Epidermal melanocyte (primary cell): ENCODE data around the gene NUDT19.
A peak's percentile ranks its signal among the peaks of the same experiment; 100 is the strongest.
"Not testable (repeated sequence)": the region's sequence is repeated elsewhere in the genome, so short reads cannot be mapped to it uniquely, and the experiment has no call there.

Experiments used
- DNase-seq: peaks from one replicate; pipeline ENCODE4 v3.0.0; 2011; ENCODE audit warnings: low spot score; ENCODE audit not compliant: insufficient read length

The NUDT19 gene

DNA sequence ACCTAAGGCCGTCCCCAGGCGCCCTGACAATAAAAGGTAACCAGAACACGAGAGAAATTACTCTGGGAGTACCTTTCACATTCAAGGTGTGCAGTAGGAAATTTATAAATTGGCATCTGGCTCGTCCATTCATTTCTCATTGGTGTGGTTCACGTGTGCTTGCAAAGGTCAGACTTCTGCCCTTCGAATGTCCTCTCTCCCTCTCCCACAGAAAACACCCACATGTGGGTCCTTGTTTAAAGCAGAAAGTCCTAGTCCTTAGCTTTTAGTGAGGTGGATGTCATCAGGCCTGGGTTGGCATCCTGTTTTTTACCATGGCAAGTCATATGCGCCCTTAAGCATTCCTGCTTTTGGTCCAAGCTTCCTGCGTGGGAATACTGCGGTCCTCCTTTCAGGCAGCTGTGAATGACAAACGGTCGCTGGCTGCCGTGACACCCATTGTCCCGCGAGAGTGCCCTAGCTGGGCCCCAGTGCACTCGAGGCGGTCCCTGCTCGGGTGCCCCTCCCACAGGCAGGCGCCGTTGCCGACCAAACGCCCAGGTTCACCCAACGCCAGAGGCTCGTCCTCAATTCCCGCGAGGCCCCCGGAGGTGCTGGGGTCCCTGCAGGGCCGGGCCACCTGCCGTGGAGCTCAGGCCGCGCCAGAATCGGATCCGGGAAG, at the start of gene NUDT19:
Gene NUDT19 (plus strand): TSS at position 531 of the 661 bp plus-strand sequence. CDS start 140 bp downstream, outside the sequence.
- DNase-seq = peak; percentile 77

DNA sequence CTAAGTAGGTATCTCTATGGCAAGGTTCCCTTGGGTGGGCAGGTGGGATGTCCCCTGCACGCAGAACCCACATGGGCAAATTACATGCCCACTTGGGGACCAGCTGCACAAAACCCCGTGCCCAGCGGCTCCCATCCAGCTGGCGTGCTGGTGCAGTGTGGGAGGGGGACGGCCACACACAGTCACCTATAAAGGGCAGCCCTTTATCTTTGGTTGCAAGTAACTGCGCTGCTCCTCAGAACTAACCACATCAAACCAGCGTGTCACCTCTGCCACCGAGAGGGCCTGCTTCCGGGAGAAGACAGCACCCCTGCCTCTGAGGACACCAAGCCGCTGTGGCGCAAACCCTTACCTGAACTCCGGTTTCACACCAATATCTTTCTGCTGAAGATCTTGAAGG, 48.9 kb upstream of the NUDT19 start:
- no peak for DNase-seq

DNA sequence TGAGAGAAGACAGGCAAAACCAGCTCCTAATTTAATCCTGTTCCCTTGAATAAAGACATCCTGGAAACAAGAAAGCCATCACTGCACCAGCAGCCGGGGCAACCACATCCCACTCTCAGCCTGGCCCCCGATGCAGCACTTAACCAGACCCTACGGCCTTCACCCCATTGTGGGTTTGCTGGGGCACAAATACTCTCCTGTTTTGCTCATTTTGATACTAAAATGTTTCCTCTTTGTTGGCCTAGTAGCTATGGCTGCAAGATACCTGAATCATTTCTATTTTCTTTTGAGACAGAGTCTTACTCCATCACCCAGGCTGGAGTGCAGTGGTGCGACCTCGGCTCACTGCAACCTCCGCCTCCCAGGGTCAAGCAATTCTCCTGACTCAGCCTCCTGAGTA, 45.1 kb upstream of the NUDT19 start:
- DNase-seq = no peak

DNA sequence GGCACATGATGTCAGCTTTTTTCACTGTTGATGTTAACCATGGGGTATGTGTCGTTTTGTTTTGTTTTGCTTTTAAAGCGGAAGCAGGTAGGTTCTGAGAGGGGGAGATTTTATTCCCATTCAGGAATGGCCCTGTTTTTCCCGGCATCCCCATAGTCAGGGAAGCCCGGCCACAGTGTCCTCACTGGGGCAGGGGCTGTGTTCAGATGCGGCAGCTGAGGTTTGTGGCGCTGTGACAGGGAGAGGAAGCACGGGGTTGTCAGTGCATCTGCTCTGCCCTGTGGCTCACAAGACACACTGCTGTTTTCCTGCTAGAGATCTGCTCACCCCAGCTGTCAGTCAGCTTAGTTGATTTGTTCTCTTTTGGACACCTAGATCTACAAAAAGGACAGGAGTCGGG, 44.3 kb upstream of the NUDT19 start:
- DNase-seq = no peak

DNA sequence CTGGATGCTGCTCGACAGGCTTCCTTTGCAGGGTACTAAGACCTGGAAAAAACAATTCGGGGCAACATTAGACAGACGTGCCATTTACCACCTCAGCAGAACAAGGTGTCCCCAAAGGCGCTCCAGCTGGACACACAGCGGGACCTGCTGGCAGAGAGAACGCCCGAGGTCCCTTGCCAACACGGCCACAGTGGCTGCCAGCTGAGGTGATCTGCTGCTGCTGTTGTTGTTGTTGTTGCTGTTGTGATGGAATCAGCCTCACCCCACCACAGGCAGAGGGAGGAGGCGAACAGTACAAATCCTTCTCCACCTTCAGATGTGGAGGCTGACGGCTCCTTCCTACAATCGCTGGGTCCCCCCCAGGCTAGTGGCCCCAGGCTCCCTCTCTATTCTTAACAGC, 41.9 kb upstream of the NUDT19 start:
- no peak for DNase-seq

DNA sequence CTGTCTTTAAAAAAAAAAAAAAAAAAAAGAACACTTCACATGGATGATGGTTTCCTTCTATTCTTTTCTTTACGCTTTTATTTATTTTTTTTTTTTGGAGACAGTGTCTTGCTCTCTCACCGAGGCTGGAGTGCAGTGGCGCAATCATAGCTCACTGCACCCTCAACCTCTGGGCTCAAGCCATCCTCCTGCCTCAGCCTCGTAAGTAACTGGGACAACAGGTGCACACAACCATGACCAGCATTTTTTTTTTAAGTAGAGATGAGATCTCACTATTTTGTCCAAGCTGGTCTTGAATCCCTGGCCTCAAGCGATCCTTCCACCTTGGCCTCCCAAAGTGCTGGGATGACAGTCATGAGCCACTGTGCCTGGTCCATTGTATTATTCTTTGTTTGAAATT, 41.0 kb upstream of the NUDT19 start:
- DNase-seq = no peak

DNA sequence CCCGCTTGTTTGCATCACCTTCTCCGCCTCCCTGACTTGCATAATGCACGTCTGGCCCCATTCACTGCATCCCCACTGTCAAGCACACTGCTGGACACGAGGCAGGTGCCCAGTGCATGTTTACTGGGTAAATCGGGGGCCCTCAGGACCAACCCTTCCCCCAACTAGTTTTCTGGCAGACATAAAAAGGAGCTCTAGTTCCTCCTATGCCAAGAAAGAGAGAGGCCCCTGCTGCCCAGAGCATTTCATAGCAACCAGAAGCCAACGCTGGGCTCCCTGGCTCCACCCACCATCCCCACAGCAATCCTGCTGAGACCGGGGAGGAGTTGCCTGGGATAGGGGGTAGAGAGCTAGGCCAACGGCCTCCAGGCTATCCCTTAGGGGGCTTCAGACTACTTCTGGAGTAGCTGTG, 39.9 kb upstream of the NUDT19 start:
- no peak for DNase-seq

DNA sequence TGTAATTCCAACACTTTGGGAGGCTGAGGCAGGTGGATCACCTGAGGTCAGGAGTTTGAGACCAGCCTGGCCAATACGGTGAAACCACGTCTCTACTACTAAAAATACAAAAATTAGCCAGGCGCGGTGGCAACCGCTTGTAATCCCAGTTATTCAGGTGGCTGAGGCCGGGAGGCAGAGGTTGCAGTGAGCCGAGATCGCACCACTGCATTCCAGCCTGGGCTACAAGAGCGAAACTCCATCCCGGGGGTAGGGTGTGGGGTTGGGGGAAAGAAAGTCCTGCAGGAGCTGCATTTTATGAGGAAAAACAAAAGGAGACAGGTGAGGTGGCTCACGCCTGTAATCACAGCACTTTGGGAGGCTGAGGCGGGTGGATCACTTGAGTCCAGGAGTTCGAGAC, 39.3 kb upstream of the NUDT19 start:
- not testable (repeated sequence) for DNase-seq

DNA sequence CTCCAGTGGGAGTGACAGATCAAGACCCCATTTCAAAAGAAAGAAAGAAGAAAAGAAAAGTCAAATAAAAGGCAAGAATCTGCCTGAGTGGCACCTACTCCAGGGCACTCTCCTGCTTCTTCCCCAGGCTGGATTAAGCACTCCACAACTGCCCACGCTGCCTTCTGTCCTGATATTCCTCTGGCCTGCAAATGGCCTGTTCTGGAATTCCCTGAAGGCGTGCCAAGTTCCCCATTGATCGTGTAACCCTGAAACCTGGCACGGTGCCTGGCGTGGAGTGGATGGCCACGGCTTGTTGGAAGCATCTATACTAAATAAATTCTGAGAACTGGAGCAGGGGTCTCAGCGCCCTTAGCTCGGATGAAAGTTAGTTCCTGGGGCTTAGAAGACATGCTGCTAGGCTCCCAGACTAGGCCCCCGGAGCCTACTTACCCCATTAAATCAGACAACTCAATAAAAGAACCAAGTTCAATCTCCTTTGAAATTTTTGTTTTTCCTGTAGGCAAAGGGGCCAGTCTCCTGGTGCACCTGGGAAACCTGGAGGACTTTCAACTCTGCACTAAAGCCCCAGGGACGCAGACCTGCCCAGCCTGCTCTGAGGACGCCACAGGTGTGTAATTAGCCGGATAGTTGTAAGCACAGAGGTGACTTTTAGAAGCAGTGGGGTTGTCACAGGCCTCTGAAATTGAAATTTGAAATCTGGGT, 38.6 kb upstream of the NUDT19 start:
- no peak for DNase-seq

DNA sequence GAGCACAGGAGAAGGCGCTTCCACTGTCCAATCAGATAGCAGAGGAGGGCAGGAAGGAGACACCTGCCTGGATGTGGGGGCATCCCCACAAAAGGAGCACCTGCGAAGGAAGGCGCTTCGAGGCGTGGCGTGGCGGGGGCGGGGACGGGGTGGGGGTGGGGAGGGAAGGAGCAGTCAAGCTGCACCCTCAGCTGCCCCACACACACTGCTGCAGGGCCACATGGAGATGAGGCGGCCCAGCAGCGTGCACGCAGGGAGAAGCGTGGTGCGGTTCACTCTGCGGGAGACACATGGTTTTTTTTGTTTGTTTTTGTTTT, 38.1 kb upstream of the NUDT19 start:
- DNase-seq = no peak

DNA sequence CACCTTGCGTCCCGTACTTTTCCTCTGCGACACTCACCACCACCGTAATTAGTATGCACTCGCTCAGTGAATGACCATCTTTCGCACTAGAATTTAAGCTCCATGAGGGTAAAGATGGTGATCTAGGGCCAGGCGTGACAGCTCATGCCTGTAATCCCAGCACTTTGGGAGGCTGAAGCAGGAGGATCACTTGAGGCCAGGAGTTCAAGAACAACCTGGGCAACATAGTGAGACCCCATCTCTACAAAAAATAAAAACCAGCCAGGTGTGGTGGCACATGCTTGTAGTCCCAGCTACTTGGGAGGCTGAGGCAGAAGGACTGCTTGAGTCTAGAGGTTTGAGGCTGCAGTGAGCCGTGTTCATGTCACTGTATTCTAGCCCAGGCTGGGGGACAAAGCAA, 35.2 kb upstream of the NUDT19 start:
- DNase-seq = not testable (repeated sequence)

DNA sequence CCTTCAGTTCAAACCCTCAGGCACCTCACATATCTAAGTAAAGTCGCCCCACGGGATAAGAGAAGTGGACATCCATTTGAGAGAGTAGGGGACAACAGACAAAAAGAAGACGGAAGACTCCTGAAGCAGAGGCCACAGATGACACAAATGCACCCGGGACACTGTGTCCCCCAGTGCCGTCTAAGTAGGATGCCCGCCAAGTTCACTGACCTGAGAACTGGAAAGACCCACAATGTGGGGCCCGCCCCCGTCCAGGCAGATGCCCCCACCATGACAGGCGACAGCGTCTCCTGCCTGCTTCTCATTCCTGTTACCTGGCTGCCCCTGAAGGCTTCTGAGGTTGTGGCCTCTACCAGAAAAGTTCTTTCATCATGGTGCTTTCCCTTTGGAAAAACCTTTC, 33.5 kb upstream of the NUDT19 start:
- DNase-seq = no peak

DNA sequence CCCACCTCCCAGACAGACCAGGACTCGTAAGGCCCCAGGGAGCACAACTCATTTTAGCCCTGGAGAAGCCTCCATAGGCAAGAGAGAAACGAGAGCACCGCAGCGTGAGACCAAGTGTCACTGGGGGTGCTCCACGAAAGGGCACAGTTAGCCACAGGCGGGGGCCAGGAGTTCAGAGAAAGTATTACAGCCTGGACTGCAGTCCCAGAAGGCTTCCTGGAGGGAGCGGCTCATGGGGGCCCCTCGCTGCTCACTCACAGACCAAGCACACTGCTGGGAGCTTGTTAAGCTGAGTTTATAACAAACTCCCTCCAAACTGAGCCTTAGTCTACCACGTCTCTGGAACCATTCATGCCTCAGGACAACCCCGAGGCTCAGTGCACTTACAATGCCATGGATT, 33.1 kb upstream of the NUDT19 start:
- DNase-seq = no peak

DNA sequence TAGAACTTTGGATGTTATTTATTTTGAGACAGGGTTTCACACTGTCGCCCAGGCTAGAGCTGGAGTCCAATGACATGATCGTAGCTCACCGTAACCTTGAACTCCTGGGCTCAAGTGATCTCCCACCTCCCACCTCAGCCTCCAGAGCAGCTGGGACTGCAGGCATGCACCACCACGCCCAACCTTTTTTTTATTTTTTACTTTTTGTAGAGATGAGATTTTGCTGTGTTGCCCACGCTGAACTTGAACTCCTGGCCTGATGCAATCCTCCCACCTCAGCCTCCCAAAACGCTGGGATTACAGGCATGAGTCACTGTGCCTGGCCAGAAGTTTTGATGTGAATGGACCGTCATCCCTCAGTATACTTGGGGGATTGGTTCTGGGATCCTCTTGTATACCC, 30.3 kb upstream of the NUDT19 start:
- DNase-seq = no peak

DNA sequence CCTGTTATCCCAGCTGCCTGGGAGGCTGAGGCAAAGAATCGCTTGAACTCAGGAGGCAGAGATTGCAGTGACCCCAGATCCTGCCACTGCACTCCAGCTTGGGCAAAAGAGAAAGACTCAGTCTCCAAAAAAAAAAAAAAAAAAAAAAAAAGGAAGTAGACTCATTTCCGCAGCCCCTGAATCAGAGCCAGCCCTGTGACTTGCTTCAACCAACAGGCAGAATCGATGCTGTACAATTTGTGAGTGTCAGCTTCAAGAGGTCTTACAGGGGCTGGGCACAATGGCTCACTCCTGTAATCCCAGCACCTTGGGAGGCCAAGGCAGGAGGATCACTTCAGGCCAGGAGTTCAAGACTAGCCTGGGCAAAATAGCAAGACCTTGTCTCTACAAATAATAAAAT, 29.4 kb upstream of the NUDT19 start:
- DNase-seq = no peak

DNA sequence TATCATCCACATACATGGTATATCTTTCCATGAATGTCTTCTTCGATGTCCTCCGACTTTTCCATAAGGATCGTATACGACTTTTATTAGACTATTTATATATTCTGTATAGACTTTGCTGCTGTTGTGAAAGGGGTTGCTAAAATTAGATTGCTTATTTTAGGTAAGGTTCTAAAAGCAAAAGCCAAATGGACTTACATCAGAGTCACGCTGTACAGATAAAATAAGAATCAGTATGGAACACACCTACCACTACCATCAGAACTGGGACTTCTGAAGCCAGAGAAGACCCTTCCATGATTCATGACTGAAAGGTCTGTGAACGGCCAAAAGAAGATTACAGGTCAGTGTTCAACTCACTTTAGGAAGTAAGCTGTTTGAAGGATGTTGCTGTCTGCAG, 25.5 kb upstream of the NUDT19 start:
- no peak for DNase-seq

DNA sequence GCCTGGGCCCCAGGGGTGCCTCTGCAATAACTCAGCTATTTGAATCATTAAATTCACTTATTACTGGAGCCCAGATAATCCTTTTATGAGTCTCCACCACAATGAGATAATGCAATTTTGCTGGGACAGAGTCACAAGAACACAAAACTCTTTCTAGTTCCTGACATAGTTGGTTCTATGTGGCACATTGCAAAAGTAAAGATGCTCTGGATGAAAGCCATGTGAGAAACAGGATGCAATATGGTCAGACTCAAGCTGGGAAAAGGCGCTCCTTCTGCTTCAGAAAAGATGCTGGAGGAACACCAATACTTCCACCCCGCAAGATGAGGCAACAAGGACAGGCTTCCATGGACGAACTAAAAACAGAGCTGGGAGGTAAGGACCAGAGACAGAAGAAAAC, 22.3 kb upstream of the NUDT19 start:
- no peak for DNase-seq

DNA sequence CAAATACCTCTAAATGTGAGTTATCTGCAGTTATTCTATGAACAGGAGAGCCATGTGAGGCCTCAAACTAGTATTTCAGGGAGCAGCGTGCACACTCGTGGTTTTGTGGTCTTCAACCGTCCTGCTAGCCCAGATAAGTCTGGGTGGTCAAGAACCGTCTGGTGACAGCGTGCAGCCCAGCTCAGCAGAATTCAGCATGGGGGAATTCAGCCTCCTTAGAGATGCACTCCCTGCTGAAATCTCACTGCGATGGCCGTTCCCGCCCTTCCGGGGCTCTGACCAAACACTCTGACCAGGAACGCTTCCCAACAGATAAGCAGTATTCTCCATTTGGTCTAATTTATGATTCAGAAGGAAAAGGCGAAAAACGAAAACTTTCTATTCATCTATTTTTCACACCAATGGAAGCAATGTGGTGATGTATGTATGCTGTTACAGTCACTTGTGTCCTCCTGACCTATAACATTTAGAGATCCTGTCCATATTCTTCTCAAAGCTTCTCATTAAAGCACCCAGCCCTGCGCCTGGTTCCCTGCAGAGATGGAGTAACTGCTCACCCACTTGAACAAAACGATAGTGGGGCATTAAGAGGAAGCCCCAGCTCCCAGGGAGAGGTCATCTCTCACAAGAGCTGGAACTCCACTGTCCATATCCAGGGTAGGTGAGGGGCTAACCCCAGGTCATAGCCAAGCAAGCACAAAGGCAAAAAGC, 19.6 kb upstream of the NUDT19 start:
- DNase-seq = no peak

DNA sequence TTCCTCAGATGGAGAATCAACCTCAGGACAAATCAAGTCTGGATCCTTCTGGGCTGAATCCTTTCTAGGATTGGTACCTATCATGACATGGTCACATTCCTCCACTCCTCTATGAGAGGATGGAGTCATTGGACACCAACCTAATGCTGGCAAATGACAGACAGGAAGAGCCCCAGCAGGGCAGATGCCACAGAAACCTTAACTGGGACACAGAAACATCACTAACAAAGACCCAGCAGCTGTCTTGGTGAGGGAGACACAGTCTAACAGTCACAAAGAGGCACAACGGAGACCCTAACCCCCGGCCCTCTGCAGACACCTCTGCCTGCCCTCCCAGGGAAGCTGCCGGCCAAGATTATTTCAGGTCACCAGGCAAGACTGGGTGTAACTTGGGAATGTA, 18.8 kb upstream of the NUDT19 start:
- DNase-seq = no peak

DNA sequence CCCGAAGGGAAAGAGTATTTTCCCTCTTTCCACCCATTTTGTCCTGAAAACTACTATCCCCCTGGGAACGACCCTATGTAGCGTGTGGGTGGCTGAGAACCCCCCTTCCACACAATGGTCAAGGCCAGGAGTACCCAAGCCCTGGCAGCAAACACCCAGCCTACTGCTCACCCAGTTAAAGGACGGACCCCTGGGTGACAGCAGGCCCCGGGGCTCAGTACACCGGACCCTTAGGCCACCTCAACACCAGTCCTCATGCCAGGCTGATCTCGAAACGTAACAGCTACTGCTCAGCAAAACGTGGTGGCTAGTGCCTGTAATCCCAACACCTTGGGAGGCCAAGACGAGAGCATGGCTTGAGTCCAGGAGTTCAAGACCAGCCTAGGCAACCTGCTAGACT, 18.0 kb upstream of the NUDT19 start:
- DNase-seq = no peak

DNA sequence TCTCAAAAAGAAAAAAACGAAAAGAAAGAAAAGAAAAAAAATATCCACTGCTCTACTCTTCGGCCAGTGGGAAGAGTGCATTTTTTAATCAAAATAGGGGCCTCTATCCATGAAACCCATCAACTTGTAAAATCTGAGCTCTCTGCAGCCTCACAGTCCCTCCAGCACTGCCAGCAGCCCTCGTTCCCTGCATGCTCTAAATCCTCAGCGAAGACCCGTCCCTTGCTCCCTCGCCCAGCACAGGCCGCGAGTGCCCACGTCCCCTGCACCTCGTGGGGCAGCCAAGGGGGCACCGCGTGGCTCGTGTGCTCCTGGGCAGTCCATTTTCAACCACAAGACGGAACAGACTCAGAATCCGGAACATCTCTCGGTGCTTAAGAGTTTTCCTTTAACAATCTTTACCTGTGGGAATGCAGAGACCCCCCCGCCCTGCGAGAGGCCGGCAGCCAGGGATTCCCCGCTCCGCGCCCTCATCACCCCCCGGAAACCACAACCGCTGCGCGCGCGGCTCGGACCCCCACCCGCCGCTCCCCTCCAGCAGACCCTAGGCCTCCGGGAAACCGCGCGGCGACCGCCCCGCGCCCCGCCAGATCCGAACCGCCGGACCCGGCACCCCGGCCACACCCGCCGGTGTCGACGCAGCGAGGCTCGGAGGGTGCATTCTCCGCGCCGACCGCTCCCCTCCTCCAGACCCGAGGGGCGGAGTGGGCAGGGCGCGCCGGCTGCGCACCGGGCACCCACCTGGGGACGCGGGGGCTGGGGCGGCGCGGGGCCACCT, 17.3 kb upstream of the NUDT19 start:
- no peak for DNase-seq
